GM21390 (cell line): Measurements from ENCODE around the gene RAB37.

Experiments used
- ATAC-seq: cut with Tn5 transposase; IDR thresholded peaks from one replicate; pipeline ENCODE4 v1.9.1; 2021; ENCODE audit not compliant: unreplicated experiment

Gene RAB37

GRCh38 chr17:74760404-74761105 lies 23.5 kb downstream of the RAB37 start:
- ATAC-seq = no peak

- no peak for ATAC-seq
These were observed 24.4 kb downstream of the RAB37 start for GRCh38 chr17:74761419-74761818.

GRCh38 chr17:74761931-74762330 lies 24.9 kb downstream of the RAB37 start:
- ATAC-seq = no peak

- no peak for ATAC-seq
These were observed 26.7 kb downstream of the RAB37 start for GRCh38 chr17:74763565-74764387.

GRCh38 chr17:74764751-74765286 lies 27.8 kb downstream of the RAB37 start:
- ATAC-seq = no peak

- no peak for ATAC-seq
These were observed 29.4 kb downstream of the RAB37 start for GRCh38 chr17:74766413-74766812.

- ATAC-seq = no peak
These were observed 30.1 kb downstream of the RAB37 start for GRCh38 chr17:74767111-74767516.

- ATAC-seq = no peak
These were observed 31.2 kb downstream of the RAB37 start for GRCh38 chr17:74768069-74768762.

GRCh38 chr17:74768763-74769114 lies 31.7 kb downstream of the RAB37 start:
- ATAC-seq = no peak

GRCh38 chr17:74769266-74769855 lies 32.3 kb downstream of the RAB37 start:
- no peak for ATAC-seq

- no peak for ATAC-seq
These were observed 32.9 kb downstream of the RAB37 start for GRCh38 chr17:74769856-74770497.

GRCh38 chr17:74770498-74771318 lies 33.7 kb downstream of the RAB37 start:
- ATAC-seq = no peak

- no peak for ATAC-seq
These were observed 34.4 kb downstream of the RAB37 start for GRCh38 chr17:74771319-74771914.

GRCh38 chr17:74772053-74772452 lies 35.0 kb downstream of the RAB37 start:
- ATAC-seq = no peak

GRCh38 chr17:74773414-74773813 lies 36.4 kb downstream of the RAB37 start:
- ATAC-seq = no peak

- no peak for ATAC-seq
These were observed 36.8 kb downstream of the RAB37 start for GRCh38 chr17:74773871-74774286.

- ATAC-seq = no peak
These were observed 38.5 kb downstream of the RAB37 start for GRCh38 chr17:74775409-74776043.

- ATAC-seq = peak; percentile 81
These were observed 39.2 kb downstream of the RAB37 start, which contains the start of gene NAT9 for GRCh38 chr17:74776044-74776962. Gene NAT9, minus strand, starts transcription at chr17:74776345. Its CDS starts 647 bp downstream, at chr17:74775698.
